Smooth muscle cell (in vitro differentiated cells): Measurements from ENCODE around the gene DNAH12. TPM values are rescaled to one million over a fixed set of nuclear protein-coding genes. Genes with fewer than 3 reads are reported as not detected.

ENCODE experiments used
- DNase-seq: peaks from one replicate; lab custom pipeline; 2025; ENCODE audit not compliant: unreplicated experiment; lab: John Stamatoyannopoulos, UW
- H2AFZ ChIP-seq: fragments of 200-600 bp; sonication (generic); 2 replicates; pipeline ENCODE4 v1.6.0; 2016; ENCODE audit warnings: antibody characterized with exemption, low read depth, mild to moderate bottlenecking
- H3F3A ChIP-seq: fragments of 200-600 bp; sonication (generic); 2 replicates; pipeline ENCODE4 v1.6.0; 2017; ENCODE audit warnings: antibody characterized with exemption, low read depth
- H3K27ac ChIP-seq: fragments of 200-600 bp; sonication (generic); 2 replicates; pipeline ENCODE4 v1.5.1; 2016; ENCODE audit warnings: low read depth, mild to moderate bottlenecking
- H3K27me3 ChIP-seq: fragments of 200-600 bp; sonication (generic); 2 replicates; pipeline ENCODE4 v1.6.1; 2016; ENCODE audit warnings: low read depth, mild to moderate bottlenecking
- H3K36me3 ChIP-seq: fragments of 200-600 bp; sonication (generic); 2 replicates; pipeline ENCODE4 v1.5.1; 2016; ENCODE audit warnings: low read depth
- H3K4me1 ChIP-seq: fragments of 200-600 bp; sonication (generic); 2 replicates; pipeline ENCODE4 v1.5.1; 2016; ENCODE audit warnings: low read depth
- H3K4me2 ChIP-seq: fragments of 200-600 bp; sonication (generic); 2 replicates; pipeline ENCODE4 v1.6.0; 2016; ENCODE audit warnings: mild to moderate bottlenecking
- H3K4me3 ChIP-seq: fragments of 200-600 bp; sonication (generic); 2 replicates; pipeline ENCODE4 v1.5.1; 2016; ENCODE audit warnings: mild to moderate bottlenecking
- H3K79me2 ChIP-seq: fragments of 200-600 bp; sonication (generic); 2 replicates; pipeline ENCODE4 v1.6.0; 2016; ENCODE audit warnings: low read depth, mild to moderate bottlenecking
- H3K9ac ChIP-seq: fragments of 200-600 bp; sonication (generic); 2 replicates; pipeline ENCODE4 v1.6.0; 2016; ENCODE audit warnings: low read depth
- H3K9me3 ChIP-seq: fragments of 200-600 bp; sonication (generic); replicated peaks from 2 replicates; pipeline ENCODE4 v1.5.1; 2016; ENCODE audit warnings: low read depth
- H4K20me1 ChIP-seq: fragments of 200-600 bp; sonication (generic); 2 replicates; pipeline ENCODE4 v1.6.0; 2016; ENCODE audit warnings: low read depth
- CTCF ChIP-seq: fragments of 200-600 bp; sonication (generic); IDR thresholded peaks from 2 replicates; pipeline ENCODE4 v1.5.1; 2017; ENCODE audit warnings: borderline replicate concordance, mild to moderate bottlenecking, antibody characterized with exemption; ENCODE audit not compliant: insufficient read depth, poor library complexity, severe bottlenecking
- WGBS: methylation state at CpG from one replicate; pipeline ENCODE4 v1.1.7; 2016; ENCODE audit warnings: low lambda C conversion rate; 5-methylcytosine and 5-hydroxymethylcytosine counted together
- polyA plus RNA-seq: library from polyadenylated mRNA; unstranded; fragments of >200 nt; fragmentation: Nextera tagmentation; extraction: Ambion mirVana; gene quantifications from 2 replicates; pipeline ENCODE4 v1.2.1, GENCODE V29; 2016
- total RNA-seq: library from RNA; depleted of rRNA; stranded (reverse); fragments of >200 nt; gene quantifications from 2 replicates; pipeline ENCODE4 v1.2.3, GENCODE V29; 2014

DNAH12 gene
- total and polyA plus RNA-seq, 2 experiments from 2014 or later, result 0.27 TPM; not detected in 1

- Histone ChIP-seq H3K79me2 (no peaks in the 10 kb centered on the region), H2AFZ (no peak overlapping the region), H3K36me3 (no peaks in the 10 kb centered on the region), H3K9me3 (no peaks in the 10 kb centered on the region), H3K9ac (no peak overlapping the region), H4K20me1 (no peaks in the 10 kb centered on the region), H3K4me1 (no peaks in the 10 kb centered on the region), H3K4me2 (no peak overlapping the region), H3K27me3 (no peaks in the 10 kb centered on the region), H3K4me3 (no peak overlapping the region), H3F3A (no peaks in the 10 kb centered on the region), H3K27ac (no peak overlapping the region)
- no peak for DNase-seq
- TF ChIP-seq CTCF, result no peak
- 78% methylated on average over 1 of the region's 1 CpG for WGBS
These were observed 246.1 kb downstream of the DNAH12 start for GRCh38 chr3:57298041-57298440.

- Histone ChIP-seq H3K79me2 (no peaks in the 10 kb centered on the region), H3K27me3 (no peaks in the 10 kb centered on the region), H3K4me3 (no peak overlapping the region), H3K4me1 (no peaks in the 10 kb centered on the region), H3K9ac (no peak overlapping the region), H4K20me1 (no peaks in the 10 kb centered on the region), H3K27ac (no peak overlapping the region), H3K9me3 (no peaks in the 10 kb centered on the region), H2AFZ (no peak overlapping the region), H3F3A (no peaks in the 10 kb centered on the region), H3K4me2 (no peak overlapping the region), H3K36me3 (no peaks in the 10 kb centered on the region)
- DNase-seq, result no peak
- WGBS, result 93% methylated on average over 4 of the region's 4 CpGs
- TF ChIP-seq CTCF, result no peak
These were observed 251.1 kb downstream of the DNAH12 start for GRCh38 chr3:57292897-57293526.

- H3K36me3 ChIP-seq, result no peaks in the 10 kb centered on the region
- DNase-seq, result no peak
- 92% methylated on average over 1 of the region's 1 CpG for WGBS
- H3K4me3 ChIP-seq, result no peak within 1 kb of the TSS
- no peaks in the 10 kb centered on the region for H4K20me1 ChIP-seq
- H3K9me3 ChIP-seq, result no peaks in the 10 kb centered on the region
- no peaks in the 10 kb centered on the region for H3K4me1 ChIP-seq
- no peak within 1 kb of the TSS for H3K27ac ChIP-seq
- H3K4me2 ChIP-seq, result no peak within 1 kb of the TSS
- no peak within 1 kb of the TSS for H3K9ac ChIP-seq
- TF ChIP-seq CTCF, result no peak
- no peaks in the 10 kb centered on the region for H3K79me2 ChIP-seq
- H3F3A ChIP-seq, result no peaks in the 10 kb centered on the region
- H3K27me3 ChIP-seq, result no peaks in the 10 kb centered on the region
- no peak within 1 kb of the TSS for H2AFZ ChIP-seq
These were observed 251.8 kb downstream of the DNAH12 start, which contains the start of gene ASB14 for GRCh38 chr3:57292159-57292896. Gene ASB14 (minus strand): TSS chr3:57292685. CDS start chr3:57292033, 652 bp downstream.

GRCh38 chr3:57288403-57288802, 255.7 kb downstream of the DNAH12 start:
- H3K4me2 ChIP-seq, result no peak overlapping the region
- H3K4me1 ChIP-seq, result no peaks in the 10 kb centered on the region
- no peak overlapping the region for H3K4me3 ChIP-seq
- H3K9me3 ChIP-seq, result no peaks in the 10 kb centered on the region
- H3K27me3 ChIP-seq, result no peaks in the 10 kb centered on the region
- DNase-seq, result no peak
- H3K36me3 ChIP-seq, result no peaks in the 10 kb centered on the region
- no peak overlapping the region for H3K9ac ChIP-seq
- H3F3A ChIP-seq, result no peaks in the 10 kb centered on the region
- H4K20me1 ChIP-seq, result no peaks in the 10 kb centered on the region
- no peak overlapping the region for H3K27ac ChIP-seq
- no peaks in the 10 kb centered on the region for H3K79me2 ChIP-seq
- no peak overlapping the region for H2AFZ ChIP-seq
- WGBS, result 95% methylated on average over 9 of the region's 9 CpGs
- TF ChIP-seq CTCF, result no peak
